Immature natural killer cell (primary cell): Measurements from ENCODE around the gene GSG1L. TPM values are rescaled to one million over a fixed set of nuclear protein-coding genes. Genes with fewer than 3 reads are reported as not detected.
"Not testable (repeated sequence)": the region's sequence is repeated elsewhere in the genome, so short reads cannot be mapped to it uniquely, and the experiment has no call there.

Experiments
- DNase-seq, 3 donors: peaks; one replicate each; pipeline ENCODE4 v3.0.0; 2022; ENCODE audit warnings: mixed read lengths in 1 of 3
- H3K27ac Mint-ChIP-seq, 6 donors: one replicate each; pipeline ENCODE4 v1.8.0; 2020; ENCODE audit warnings: mixed read lengths in 6 of 6, mild to moderate bottlenecking in 5 of 6, inconsistent platforms in 4 of 6, moderate library complexity in 3 of 6
- H3K27me3 Mint-ChIP-seq, 3 donors: one replicate each; pipeline ENCODE4 v1.8.0; 2020 to 2021; ENCODE audit warnings: low read depth in 3 of 3, mild to moderate bottlenecking in 3 of 3, mixed read lengths in 3 of 3, moderate library complexity in 3 of 3, inconsistent platforms in 1 of 3
- H3K36me3 Mint-ChIP-seq, 3 donors: one replicate each; pipeline ENCODE4 v1.8.0; 2020; ENCODE audit warnings: mixed read lengths in 3 of 3, inconsistent platforms in 2 of 3, mild to moderate bottlenecking in 2 of 3
- H3K4me1 Mint-ChIP-seq, 2 donors: one replicate each; pipeline ENCODE4 v1.8.0; 2020; ENCODE audit warnings: inconsistent platforms in 2 of 2, mild to moderate bottlenecking in 2 of 2, mixed read lengths in 2 of 2, moderate library complexity in 1 of 2
- H3K4me3 Mint-ChIP-seq, 5 donors: one replicate each; pipeline ENCODE4 v1.8.0; 2020; ENCODE audit warnings: mild to moderate bottlenecking in 5 of 5, mixed read lengths in 5 of 5, inconsistent platforms in 3 of 5, moderate library complexity in 3 of 5
- H3K9me3 Mint-ChIP-seq, 6 donors: one replicate each; pipeline ENCODE4 v1.8.0; 2020; ENCODE audit warnings: mild to moderate bottlenecking in 6 of 6, mixed read lengths in 6 of 6, inconsistent platforms in 4 of 6, moderate library complexity in 3 of 6
- polyA plus RNA-seq, 3 donors: library from polyadenylated mRNA; unstranded; fragments of 300-500 nt; fragmentation: Illumina TruSeq; gene quantifications; one replicate each; pipeline ENCODE4 v1.2.3, GENCODE V29; 2021

GSG1L gene
- polyA plus RNA-seq, 3 donors from 2014 or later, result not detected

DNA sequence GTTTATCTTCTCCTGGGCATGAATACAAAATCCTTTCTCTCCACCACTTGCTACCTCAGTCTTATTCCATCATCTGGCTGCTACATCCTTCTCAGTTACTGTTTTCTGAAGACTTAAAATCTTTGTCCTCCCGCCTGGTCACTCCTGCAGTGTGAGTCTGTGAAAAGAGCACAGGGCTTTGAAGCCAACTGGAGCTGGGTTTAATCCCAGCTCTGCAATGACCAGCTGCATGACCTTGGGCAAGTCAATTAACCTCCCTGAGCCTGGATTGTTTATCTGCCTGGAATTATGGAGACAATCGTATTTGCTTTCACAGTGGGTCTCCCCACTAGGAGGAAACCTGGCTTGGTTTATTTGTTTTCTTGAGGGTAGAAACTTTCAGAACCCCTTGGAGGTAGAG is 183.2 kb downstream of the GSG1L start:
- peaks cover 0 to 1% (median 0%) of the 10 kb centered on the region in 3 donors for H3K36me3 Mint-ChIP-seq
- H3K4me1 Mint-ChIP-seq, result no peaks in the 10 kb centered on the region
- no peak overlapping the region for H3K27ac Mint-ChIP-seq
- H3K27me3 Mint-ChIP-seq, result peaks cover 2 to 12% (median 7%) of the 10 kb centered on the region in 3 donors
- H3K4me3 Mint-ChIP-seq, result no peak overlapping the region
- DNase-seq, result no peak
- H3K9me3 Mint-ChIP-seq, result peaks cover 0 to 9% (median 4%) of the 10 kb centered on the region in 6 donors

DNA sequence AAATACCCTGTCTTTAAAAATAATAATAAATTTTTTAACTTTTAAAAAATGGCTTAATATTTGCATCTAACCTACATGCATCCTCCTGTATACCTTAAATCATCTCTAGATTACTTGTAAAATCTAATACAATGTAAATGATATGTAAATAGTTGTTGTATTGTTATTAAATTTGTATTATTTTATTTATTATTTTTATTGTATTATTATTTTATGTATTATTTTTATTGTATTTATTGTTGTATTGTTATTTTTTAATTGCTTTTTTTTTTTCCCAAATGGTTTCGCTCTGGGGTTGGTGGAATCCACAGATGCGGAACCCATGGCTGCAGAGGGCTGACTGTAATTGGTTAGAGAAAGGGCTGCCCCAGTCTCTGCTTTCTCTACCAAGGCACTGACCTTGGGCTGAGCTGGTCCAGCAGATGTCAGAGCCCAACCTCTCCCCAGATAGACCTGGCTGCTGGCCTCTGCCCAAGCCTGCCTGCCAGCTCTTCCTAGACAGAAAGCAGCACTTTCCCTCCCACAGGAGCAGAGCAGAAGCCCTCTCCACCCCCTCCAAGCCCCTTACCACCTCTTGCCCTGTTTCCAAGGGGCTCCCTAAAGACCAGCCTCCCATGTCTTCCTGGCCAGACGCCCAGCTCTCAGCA is 183.8 kb downstream of the GSG1L start:
- H3K27me3 Mint-ChIP-seq, result peaks cover 4 to 12% (median 7%) of the 10 kb centered on the region in 3 donors
- no peak overlapping the region for H3K4me3 Mint-ChIP-seq
- H3K9me3 Mint-ChIP-seq, result peaks cover under 1 to 12% (median 6%) of the 10 kb centered on the region in 6 donors
- H3K4me1 Mint-ChIP-seq, result no peaks in the 10 kb centered on the region
- peaks cover 0 to 4% (median 0%) of the 10 kb centered on the region in 3 donors for H3K36me3 Mint-ChIP-seq
- H3K27ac Mint-ChIP-seq, result no peak overlapping the region
- DNase-seq, result no peak

- Mint-ChIP-seq H3K9me3 (peaks cover 3 to 21% (median 13%) of the 10 kb centered on the region in 6 donors), H3K27me3 (peaks cover 2 to 14% (median 10%) of the 10 kb centered on the region in 3 donors)
- H3K4me1 Mint-ChIP-seq, H3K4me3 Mint-ChIP-seq, H3K36me3 Mint-ChIP-seq, DNase-seq, H3K27ac Mint-ChIP-seq: not testable (repeated sequence)
Observed at GRCh38 chr16:27872627-27873026, 190.9 kb downstream of the GSG1L start.

DNA sequence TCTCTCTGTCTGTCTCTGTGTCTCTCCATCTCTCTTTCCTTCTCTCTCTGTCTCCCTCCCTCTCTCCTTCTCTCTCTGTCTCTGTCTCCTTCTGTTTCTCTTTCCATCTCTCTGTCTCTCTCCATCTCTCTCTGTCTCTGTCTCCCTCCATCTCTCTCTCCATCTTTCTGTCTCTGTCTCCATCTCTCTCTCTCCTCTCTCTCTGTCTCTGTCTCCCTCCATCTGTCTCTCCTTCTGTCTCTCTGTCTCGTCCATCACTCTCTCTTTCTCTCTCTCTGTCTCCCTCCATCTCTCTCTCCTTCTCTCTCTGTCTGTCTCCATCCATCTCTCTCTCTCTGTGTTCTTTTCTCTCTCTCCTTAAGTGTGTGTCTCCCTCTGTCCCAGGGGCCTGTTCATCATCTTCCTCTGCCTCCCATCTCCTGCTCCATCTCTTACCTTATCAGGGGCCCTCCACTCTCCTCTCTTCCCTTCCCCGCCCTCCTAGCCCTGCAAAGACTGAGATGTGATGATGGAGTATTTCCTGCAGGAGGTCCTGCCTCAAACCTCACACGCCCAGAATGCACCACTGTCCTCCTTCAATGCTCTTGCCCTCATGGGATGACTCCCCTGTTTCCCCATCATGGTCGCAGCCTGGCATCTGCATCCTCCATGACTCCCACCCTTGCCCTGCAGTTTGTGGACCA is 193.3 kb downstream of the GSG1L start:
- peaks cover 8 to 11% of the 10 kb centered on the region in 2 donors for H3K4me1 Mint-ChIP-seq
- peaks cover 3 to 15% (median 10%) of the 10 kb centered on the region in 6 donors for H3K9me3 Mint-ChIP-seq
- H3K27ac Mint-ChIP-seq, result no peak overlapping the region
- peaks cover 2 to 11% (median 6%) of the 10 kb centered on the region in 3 donors for H3K27me3 Mint-ChIP-seq
- no peak for DNase-seq
- peaks cover 0 to 6% (median 0%) of the 10 kb centered on the region in 3 donors for H3K36me3 Mint-ChIP-seq
- H3K4me3 Mint-ChIP-seq, result no peak overlapping the region

GRCh38 chr16:27869411-27869810 is 194.1 kb downstream of the GSG1L start:
- H3K36me3 Mint-ChIP-seq, result peaks cover 0 to 3% (median 0%) of the 10 kb centered on the region in 3 donors
- peaks cover 2 to 10% (median 6%) of the 10 kb centered on the region in 3 donors for H3K27me3 Mint-ChIP-seq
- peaks cover 8 to 11% of the 10 kb centered on the region in 2 donors for H3K4me1 Mint-ChIP-seq
- no peak overlapping the region for H3K4me3 Mint-ChIP-seq
- H3K27ac Mint-ChIP-seq, result no peak overlapping the region
- peaks cover 3 to 12% (median 6%) of the 10 kb centered on the region in 6 donors for H3K9me3 Mint-ChIP-seq
- no peak for DNase-seq

DNA sequence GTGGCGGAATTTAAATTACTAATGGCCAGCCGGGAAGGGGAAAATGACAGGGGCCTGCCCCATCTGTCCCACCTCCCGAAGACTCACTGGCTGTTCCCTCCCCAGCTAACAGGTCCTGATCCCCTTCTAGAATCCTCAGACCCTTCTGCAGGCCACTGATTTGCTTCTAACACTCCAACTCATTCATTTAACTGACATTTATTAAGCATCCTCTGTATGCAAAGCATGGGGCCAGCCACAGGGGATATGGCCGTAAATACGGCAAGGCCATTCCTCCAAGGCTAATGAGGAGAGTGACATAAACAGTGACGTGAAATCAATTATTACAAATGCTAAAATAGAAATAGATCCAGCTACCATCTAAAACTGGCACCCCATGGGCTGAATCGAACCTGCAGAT is 195.3 kb downstream of the GSG1L start:
- Mint-ChIP-seq H3K4me1 (peaks cover 8 to 11% of the 10 kb centered on the region in 2 donors), H3K9me3 (peaks cover 6 to 13% (median 9%) of the 10 kb centered on the region in 6 donors), H3K27ac (peak overlapping the region in 1 of 6 donors; percentile 41), H3K27me3 (peaks cover 2 to 5% (median 4%) of the 10 kb centered on the region in 3 donors), H3K4me3 (peak overlapping the region in 1 of 5 donors; percentile 18), H3K36me3 (peaks cover 0 to 4% (median 3%) of the 10 kb centered on the region in 3 donors)
- DNase-seq, result no peak

DNA sequence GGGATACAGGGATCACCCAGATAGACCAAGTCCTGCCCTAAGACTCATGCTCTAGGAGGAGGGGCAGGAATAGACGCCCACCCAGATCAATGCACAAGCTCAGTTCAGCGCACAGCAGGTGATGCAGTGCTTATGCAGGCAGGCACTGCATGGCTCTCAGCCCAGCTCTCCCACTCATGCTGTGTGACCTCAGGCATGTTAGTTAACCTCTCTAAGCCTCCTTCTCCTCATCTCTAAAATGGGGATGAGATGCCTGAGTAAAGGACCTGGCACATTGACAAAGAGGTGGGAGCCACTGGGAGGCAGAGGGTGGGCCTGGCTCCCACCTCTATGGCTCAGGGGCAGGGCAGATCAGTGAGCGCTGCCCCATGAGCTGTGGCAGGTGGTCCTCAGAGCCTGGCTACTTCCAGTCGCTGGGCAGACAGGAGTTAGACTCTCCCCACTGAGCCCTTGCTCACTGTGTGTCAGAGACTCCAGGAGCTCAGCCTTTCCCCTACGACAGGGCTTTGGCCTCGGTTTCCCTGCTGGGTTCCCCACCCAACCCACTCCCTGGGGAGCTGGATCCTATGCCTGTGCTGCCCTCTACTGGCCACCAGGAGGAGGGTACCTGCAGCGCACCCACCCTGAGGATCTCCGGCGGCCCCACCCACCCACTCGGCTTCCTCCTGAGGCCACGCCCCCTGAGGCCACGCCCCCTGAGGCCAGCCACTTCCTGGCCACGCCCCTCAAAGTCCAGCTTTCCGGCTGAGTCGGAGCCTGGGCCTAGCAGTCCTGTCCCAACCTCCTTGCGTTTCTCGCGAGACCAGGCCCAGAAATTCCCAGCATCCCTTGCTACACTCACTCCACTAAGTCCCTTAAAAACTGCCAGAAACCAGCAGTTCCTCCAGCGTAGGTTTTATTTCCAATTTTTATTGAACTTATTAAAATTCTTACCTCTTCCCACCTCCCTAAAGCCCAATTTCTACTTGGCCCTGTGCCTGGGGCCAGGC is 196.1 kb downstream of the GSG1L start:
- H3K27ac Mint-ChIP-seq, result peak overlapping the region in 2 of 6 donors; percentile 41 to 64
- peak; percentile 63 to 74 (median 68) for DNase-seq
- H3K27me3 Mint-ChIP-seq, result peaks cover 2 to 5% (median 4%) of the 10 kb centered on the region in 3 donors
- H3K4me3 Mint-ChIP-seq, result peak overlapping the region in 3 of 5 donors; percentile 7 to 36 (median 18)
- H3K4me1 Mint-ChIP-seq, result peaks cover 8 to 11% of the 10 kb centered on the region in 2 donors
- peaks cover 6 to 18% (median 12%) of the 10 kb centered on the region in 6 donors for H3K9me3 Mint-ChIP-seq
- peaks cover 0 to 4% (median 3%) of the 10 kb centered on the region in 3 donors for H3K36me3 Mint-ChIP-seq

DNA sequence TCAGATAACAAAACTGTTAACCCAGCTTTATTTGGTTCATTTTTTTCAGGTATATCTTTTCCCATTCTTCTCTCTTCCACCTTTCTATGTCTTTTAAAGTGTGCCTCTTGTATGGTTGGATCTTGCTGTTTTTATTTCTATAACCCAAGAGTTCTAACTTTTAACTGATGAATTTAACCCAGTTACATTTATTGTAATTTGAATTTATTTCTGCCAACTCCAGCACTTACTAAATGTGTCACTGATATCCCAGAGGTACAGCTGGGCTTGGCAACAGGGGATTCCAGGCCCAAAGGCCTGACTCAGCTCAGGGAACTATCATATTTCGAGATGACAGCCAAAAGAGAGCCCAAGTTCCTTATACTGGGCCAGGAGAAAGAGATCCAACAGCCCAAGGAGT is 200.1 kb downstream of the GSG1L start:
- Mint-ChIP-seq H3K36me3 (peaks cover 0 to 4% (median 3%) of the 10 kb centered on the region in 3 donors), H3K27me3 (peaks cover 0 to 3% (median 0%) of the 10 kb centered on the region in 3 donors), H3K4me1 (peaks cover 8 to 11% of the 10 kb centered on the region in 2 donors), H3K27ac (no peak overlapping the region), H3K4me3 (no peak overlapping the region), H3K9me3 (peaks cover 6 to 18% (median 12%) of the 10 kb centered on the region in 6 donors)
- no peak for DNase-seq

GRCh38 chr16:27862953-27863352 is 200.6 kb downstream of the GSG1L start:
- Mint-ChIP-seq H3K9me3 (peaks cover 6 to 18% (median 12%) of the 10 kb centered on the region in 6 donors), H3K4me1 (peaks cover 5 to 7% of the 10 kb centered on the region in 2 donors), H3K4me3 (no peak overlapping the region)

DNA sequence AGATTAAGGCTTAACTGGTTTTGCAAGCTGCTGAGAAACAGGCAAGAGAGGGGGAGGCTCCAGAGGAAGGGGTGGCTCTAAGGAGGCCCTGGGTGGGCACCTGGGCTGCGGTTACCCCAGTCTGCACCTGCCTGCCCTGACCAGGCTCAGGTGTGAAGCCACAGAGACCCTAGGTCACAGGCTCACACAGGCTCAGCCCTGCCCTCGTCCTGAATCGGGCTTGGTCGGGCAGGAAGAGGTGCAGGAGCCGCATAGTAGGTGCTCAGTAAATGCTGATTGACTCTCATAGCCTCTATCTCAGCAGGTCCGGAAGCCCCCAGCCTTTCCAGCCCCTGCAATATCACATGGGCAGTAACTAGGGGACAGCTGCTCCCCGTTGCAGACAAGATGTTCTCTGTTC is 203.4 kb downstream of the GSG1L start:
- H3K27me3 Mint-ChIP-seq, result peaks cover 0 to 4% (median 4%) of the 10 kb centered on the region in 3 donors
- DNase-seq, result no peak
- no peak overlapping the region for H3K27ac Mint-ChIP-seq
- H3K4me1 Mint-ChIP-seq, result no peaks in the 10 kb centered on the region
- H3K36me3 Mint-ChIP-seq, result peaks cover 0 to 4% (median 3%) of the 10 kb centered on the region in 3 donors
- H3K9me3 Mint-ChIP-seq, result peaks cover 6 to 18% (median 12%) of the 10 kb centered on the region in 6 donors
- no peak overlapping the region for H3K4me3 Mint-ChIP-seq

More at GRCh38 chr16:27862953-27863352, 200.6 kb downstream of the GSG1L start:
- DNase-seq, result no peak
- H3K36me3 Mint-ChIP-seq, result peaks cover 0 to 4% (median 3%) of the 10 kb centered on the region in 3 donors
- no peak overlapping the region for H3K27ac Mint-ChIP-seq
- peaks cover 0 to 3% (median 0%) of the 10 kb centered on the region in 3 donors for H3K27me3 Mint-ChIP-seq

GRCh38 chr16:27859020-27859419 is 204.5 kb downstream of the GSG1L start:
- no peak overlapping the region for H3K27ac Mint-ChIP-seq
- peaks cover 5 to 14% (median 10%) of the 10 kb centered on the region in 6 donors for H3K9me3 Mint-ChIP-seq
- H3K27me3 Mint-ChIP-seq, result peaks cover 0 to 4% (median 3%) of the 10 kb centered on the region in 3 donors
- DNase-seq, result no peak
- H3K4me3 Mint-ChIP-seq, result no peak overlapping the region
- peaks cover 0 to 3% (median 3%) of the 10 kb centered on the region in 3 donors for H3K36me3 Mint-ChIP-seq
- H3K4me1 Mint-ChIP-seq, result no peaks in the 10 kb centered on the region

DNA sequence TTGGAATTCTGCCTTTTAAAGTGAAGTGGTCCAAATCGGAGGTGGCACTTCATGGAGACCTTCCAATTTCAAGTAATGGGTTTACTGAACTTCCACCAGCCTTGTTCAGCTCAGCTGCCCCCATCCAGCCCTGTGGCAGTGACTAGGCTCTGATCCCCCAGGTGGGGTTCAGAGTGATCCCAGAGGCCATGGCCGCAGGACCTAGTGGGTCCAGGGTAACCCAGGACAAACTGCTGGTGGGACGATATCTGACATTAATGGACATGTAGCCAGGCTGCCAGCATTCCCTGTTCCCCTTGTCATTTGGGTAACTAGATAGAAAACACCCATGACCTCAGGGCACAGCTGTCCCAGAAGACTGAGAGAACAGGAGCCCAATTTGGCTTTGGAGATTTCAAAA is 209.9 kb downstream of the GSG1L start:
- H3K9me3 Mint-ChIP-seq, result peaks cover 0 to 2% (median 0%) of the 10 kb centered on the region in 6 donors
- no peak overlapping the region for H3K27ac Mint-ChIP-seq
- H3K27me3 Mint-ChIP-seq, result peaks cover 1 to 18% (median 7%) of the 10 kb centered on the region in 3 donors
- no peaks in the 10 kb centered on the region for H3K4me1 Mint-ChIP-seq
- no peaks in the 10 kb centered on the region for H3K36me3 Mint-ChIP-seq
- DNase-seq, result no peak
- H3K4me3 Mint-ChIP-seq, result no peak overlapping the region

GRCh38 chr16:27853101-27853500 is 210.4 kb downstream of the GSG1L start:
- Mint-ChIP-seq H3K4me3 (no peak overlapping the region), H3K27me3 (peaks cover 1 to 22% (median 7%) of the 10 kb centered on the region in 3 donors), H3K27ac (no peak overlapping the region), H3K9me3 (peaks cover 0 to 2% (median 0%) of the 10 kb centered on the region in 6 donors), H3K4me1 (no peaks in the 10 kb centered on the region), H3K36me3 (no peaks in the 10 kb centered on the region)
- no peak for DNase-seq
